ENCODE data around the gene EML6. TPM values are rescaled to one million over a fixed set of nuclear protein-coding genes. Genes with fewer than 3 reads are reported as not detected.

The EML6 gene
- total RNA-seq, 4 donors from 2014 or later = 0.62 to 1.5 (median 1.1) TPM

GRCh38 chr2:54859997-54860701 is 136.7 kb downstream of the EML6 start:
- no peak overlapping the region for H3K27ac ChIP-seq
- no peaks in the 10 kb centered on the region for H3K36me3 ChIP-seq
- H3K27me3 ChIP-seq = no peaks in the 10 kb centered on the region
- H3K4me1 ChIP-seq = no peaks in the 10 kb centered on the region
- TF ChIP-seq, protein P1, sequence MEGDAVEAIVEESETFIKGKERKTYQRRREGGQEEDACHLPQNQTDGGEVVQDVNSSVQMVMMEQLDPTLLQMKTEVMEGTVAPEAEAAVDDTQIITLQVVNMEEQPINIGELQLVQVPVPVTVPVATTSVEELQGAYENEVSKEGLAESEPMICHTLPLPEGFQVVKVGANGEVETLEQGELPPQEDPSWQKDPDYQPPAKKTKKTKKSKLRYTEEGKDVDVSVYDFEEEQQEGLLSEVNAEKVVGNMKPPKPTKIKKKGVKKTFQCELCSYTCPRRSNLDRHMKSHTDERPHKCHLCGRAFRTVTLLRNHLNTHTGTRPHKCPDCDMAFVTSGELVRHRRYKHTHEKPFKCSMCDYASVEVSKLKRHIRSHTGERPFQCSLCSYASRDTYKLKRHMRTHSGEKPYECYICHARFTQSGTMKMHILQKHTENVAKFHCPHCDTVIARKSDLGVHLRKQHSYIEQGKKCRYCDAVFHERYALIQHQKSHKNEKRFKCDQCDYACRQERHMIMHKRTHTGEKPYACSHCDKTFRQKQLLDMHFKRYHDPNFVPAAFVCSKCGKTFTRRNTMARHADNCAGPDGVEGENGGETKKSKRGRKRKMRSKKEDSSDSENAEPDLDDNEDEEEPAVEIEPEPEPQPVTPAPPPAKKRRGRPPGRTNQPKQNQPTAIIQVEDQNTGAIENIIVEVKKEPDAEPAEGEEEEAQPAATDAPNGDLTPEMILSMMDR (IDR thresholded peaks at IDR 0.05) = no peak
- TF ChIP-seq POLR2AphosphoS5 (IDR thresholded peaks at IDR 0.05) (no peak), EP300 (IDR thresholded peaks at IDR 0.05) (no peak), POLR2A (IDR thresholded peaks at IDR 0.05) (no peak)
- WGBS, 2 donors (ENCODE audit: low coverage in 1 of 2) = 60 to 69% methylated on average over 3 of the region's 7 CpGs
- no peak overlapping the region for H3K4me3 ChIP-seq
- no peaks in the 10 kb centered on the region for H3K9me3 ChIP-seq
- ATAC-seq = no peak

DNA sequence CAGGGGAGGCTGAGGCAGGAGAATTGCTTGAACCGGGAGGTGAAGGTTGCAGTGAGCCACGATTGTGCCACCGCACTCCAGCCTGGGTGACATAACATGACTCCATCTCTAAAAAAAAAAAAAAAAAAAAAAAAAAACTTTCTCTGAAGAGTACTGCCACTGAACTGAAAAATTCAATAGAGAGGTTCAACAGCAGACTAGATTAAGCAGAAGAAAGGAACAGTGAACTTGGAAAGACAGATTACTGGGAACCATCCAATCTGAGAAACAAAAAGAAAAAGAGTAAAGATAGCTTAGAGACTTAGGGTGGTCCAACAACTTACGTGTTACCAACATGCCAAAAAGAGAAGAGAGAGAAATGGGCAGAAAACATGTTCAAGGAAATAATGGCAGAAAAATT is 138.8 kb downstream of the EML6 start:
- no peak overlapping the region for H3K4me3 ChIP-seq
- no peak overlapping the region for H3K27ac ChIP-seq
- no peak for ATAC-seq
- H3K27me3 ChIP-seq = no peaks in the 10 kb centered on the region
- H3K4me1 ChIP-seq = no peaks in the 10 kb centered on the region
- TF ChIP-seq POLR2A (IDR thresholded peaks at IDR 0.05) (no peak), EP300 (IDR thresholded peaks at IDR 0.05) (no peak), POLR2AphosphoS5 (IDR thresholded peaks at IDR 0.05) (no peak)
- TF ChIP-seq, protein P1 (IDR thresholded peaks at IDR 0.05) = no peak
- H3K36me3 ChIP-seq = no peaks in the 10 kb centered on the region
- no peaks in the 10 kb centered on the region for H3K9me3 ChIP-seq
- 88% methylated on average over 3 of the region's 4 CpGs; no CpG with 5 or more reads in 1 of the 2 donors for WGBS, 2 donors (ENCODE audit: low coverage in 1 of 2)

- Histone ChIP-seq H3K9me3 (no peaks in the 10 kb centered on the region), H3K27ac (no peak overlapping the region), H3K27me3 (no peaks in the 10 kb centered on the region), H3K36me3 (no peaks in the 10 kb centered on the region), H3K4me3 (no peak overlapping the region), H3K4me1 (no peaks in the 10 kb centered on the region)
- no peak for ATAC-seq
- WGBS, 2 donors (ENCODE audit: low coverage in 1 of 2) = 88 to 95% methylated on average over 2 of the region's 2 CpGs
- TF ChIP-seq, protein P1 (IDR thresholded peaks at IDR 0.05) = no peak
- no peak for TF ChIP-seq POLR2AphosphoS5 (IDR thresholded peaks at IDR 0.05)
- TF ChIP-seq POLR2A (IDR thresholded peaks at IDR 0.05) = no peak
- no peak for TF ChIP-seq EP300 (IDR thresholded peaks at IDR 0.05)
Observed at GRCh38 chr2:54862742-54863141, 139.3 kb downstream of the EML6 start.

GRCh38 chr2:54863660-54864059 is 140.2 kb downstream of the EML6 start:
- no peaks in the 10 kb centered on the region for H3K27me3 ChIP-seq
- no peak overlapping the region for H3K27ac ChIP-seq
- H3K36me3 ChIP-seq = no peaks in the 10 kb centered on the region
- no peak overlapping the region for H3K4me3 ChIP-seq
- no peaks in the 10 kb centered on the region for H3K4me1 ChIP-seq
- no peaks in the 10 kb centered on the region for H3K9me3 ChIP-seq
- no peak for TF ChIP-seq EP300 (IDR thresholded peaks at IDR 0.05)
- TF ChIP-seq, protein P1 (IDR thresholded peaks at IDR 0.05) = no peak
- 67 to 76% methylated on average over 5 of the region's 5 CpGs for WGBS, 2 donors (ENCODE audit: low coverage in 1 of 2)
- ATAC-seq = no peak

- Histone ChIP-seq H3K4me1 (no peaks in the 10 kb centered on the region), H3K27me3 (no peaks in the 10 kb centered on the region), H3K4me3 (no peak overlapping the region), H3K27ac (no peak overlapping the region), H3K9me3 (no peaks in the 10 kb centered on the region), H3K36me3 (no peaks in the 10 kb centered on the region)
- TF ChIP-seq POLR2A (IDR thresholded peaks at IDR 0.05) (no peak), EP300 (IDR thresholded peaks at IDR 0.05) (no peak), POLR2AphosphoS5 (IDR thresholded peaks at IDR 0.05) (no peak)
- TF ChIP-seq, protein P1 (IDR thresholded peaks at IDR 0.05) = no peak
- 67 to 80% methylated on average over 1 of the region's 1 CpG for WGBS, 2 donors (ENCODE audit: low coverage in 1 of 2)
- no peak for ATAC-seq
Observed at GRCh38 chr2:54864096-54864495, 140.6 kb downstream of the EML6 start.

Data from gastroesophageal sphincter (tissue), 4 donors.